Dedifferentiated amniotic fluid mesenchymal stem cell (primary cell): ENCODE measurements around the gene RAP1GAP2.
"Not testable (repeated sequence)": the region's sequence is repeated elsewhere in the genome, so short reads cannot be mapped to it uniquely, and the experiment has no call there.

Experiments
- DNase-seq: peaks from one replicate; pipeline ENCODE4 v3.0.0-alpha.2; 2016; ENCODE audit errors: extremely low spot score

RAP1GAP2 gene

DNA sequence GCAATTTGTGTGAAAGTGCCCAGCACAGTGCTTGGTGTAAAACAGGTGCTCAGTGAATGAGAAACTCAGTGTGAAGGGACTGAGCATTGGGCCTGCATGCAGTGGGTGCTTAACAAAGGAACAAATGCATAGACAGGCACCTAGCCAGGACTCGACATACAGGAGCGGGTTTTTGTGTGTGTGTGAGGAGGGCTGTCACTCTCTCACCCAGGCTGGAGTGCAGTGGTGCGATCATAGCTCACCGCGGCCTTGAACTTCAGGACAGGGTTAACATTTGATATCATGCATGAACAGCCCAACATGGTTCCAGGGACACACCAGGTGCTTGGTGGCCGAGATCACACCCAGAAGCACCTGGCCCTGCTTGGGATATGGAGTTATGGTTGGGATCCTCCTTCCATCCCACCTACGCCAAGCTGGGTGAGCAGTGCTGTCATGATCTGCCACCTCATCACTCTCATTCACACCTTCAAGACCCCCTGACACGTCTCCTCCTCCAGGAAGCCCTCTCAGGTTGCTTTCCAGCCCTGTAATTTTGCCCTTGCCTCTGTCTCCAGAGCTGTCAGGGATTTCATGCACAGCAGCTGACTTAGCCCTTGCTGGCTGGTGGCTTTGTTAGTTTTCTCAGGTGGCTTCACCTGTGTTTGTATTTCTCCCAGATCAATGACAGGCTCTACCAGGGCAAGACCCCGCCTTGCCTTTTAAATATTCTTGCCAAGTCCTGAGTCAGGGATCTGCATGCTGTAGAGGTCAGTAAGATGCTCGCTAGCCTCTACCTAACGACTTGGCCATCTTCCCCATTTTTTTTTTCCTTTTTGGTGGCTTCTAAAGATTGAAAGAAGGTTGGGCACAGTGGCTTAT lies 200.8 kb downstream of the RAP1GAP2 start:
- DNase-seq: no peak

DNA sequence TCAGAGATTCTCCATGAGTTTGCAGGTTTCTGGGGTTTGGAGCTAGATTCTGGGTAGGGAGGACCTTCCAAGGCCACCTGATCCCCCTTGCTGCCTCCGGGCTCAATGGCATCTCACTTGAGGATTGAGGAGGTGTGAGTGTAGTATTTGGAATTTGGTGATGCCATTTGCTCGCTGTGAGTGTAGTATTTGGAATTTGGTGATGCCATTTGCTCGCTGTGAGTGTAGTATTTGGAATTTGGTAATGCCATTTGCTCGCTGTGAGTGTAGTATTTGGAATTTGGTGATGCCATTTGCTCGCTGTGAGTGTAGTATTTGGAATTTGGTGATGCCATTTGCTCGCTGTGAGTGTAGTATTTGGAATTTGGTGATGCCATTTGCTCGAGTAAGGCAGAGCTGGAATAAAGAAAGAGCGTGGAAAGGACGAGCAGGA lies 202.2 kb downstream of the RAP1GAP2 start:
- DNase-seq: not testable (repeated sequence)

DNA sequence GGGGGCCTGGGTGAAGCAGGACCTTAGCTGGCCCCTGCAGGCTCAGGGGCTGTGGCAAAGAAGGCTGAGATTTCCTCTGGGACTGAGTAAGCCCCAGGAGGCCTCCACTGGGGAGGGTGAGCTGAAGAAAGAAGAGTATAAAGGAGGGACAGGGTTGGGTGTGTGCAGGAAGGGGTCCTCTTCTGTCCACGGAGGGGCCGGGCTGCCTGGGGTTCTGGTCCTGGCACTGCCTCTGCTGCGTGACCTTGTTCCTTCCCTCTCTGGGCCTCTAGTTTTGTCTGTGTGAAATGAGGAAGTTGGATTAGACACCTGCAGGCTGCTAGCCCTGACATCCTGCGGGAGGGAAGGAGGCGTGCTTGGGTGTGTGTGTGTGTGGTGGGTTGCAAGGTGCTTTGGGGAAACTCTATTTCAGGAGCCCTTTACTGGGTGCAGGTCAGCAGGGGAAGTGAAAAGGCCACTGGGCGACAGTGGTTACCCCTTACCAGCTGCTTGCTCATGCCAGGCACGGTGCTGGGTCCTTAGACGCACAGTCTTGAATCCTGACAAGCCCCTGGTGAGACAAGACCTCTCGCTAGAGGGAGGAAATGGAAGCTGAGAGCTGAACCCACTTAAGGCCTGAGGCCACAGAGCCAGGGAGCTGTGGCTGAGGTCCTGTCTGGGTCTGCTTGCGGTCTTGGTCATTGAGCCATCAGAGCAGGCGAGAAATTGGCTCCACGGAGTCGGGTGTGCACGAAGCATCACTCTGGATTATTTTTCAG lies 206.5 kb downstream of the RAP1GAP2 start:
- no peak for DNase-seq

DNA sequence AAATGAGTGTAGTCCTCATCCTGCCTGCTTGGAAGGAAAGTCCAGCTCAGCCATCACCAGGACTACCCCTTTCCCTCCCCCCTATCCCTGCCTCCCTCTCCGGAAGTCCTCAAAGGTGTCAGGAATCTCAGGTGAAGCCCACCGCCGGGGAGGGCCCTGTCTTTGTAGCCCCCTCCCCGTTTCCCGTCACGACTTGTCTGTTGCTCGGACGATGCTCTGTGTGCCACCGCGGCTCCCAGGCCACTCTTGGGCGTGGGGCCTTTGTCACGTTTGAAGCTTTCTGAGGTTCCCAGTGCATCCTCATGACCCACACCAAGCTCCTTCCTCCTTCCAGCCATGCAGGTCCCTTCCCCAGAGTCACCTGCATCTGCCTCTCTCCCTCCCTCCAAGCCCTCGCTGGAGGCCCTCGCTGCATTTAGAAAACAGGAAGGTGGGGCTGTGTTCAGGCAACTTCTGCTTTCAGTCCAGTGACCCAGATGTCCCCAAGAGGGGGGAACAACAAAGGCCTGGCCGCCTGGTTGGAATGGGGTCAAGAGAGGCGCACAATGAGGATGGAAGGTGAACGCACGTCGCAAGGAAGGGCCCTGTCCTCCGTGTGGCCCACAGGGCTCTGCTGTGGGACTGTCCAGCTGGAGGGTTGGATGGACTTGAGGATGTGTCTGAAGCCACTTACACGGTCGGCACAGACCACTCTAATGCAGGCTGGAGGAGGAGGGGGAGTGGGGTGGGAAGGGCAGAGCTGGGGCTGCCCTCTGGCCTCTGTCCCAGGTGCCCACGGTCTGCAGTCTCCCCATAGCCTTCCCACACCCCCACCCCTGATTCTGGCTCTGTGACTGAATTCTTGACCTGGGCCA lies 207.3 kb downstream of the RAP1GAP2 start:
- DNase-seq: no peak

DNA sequence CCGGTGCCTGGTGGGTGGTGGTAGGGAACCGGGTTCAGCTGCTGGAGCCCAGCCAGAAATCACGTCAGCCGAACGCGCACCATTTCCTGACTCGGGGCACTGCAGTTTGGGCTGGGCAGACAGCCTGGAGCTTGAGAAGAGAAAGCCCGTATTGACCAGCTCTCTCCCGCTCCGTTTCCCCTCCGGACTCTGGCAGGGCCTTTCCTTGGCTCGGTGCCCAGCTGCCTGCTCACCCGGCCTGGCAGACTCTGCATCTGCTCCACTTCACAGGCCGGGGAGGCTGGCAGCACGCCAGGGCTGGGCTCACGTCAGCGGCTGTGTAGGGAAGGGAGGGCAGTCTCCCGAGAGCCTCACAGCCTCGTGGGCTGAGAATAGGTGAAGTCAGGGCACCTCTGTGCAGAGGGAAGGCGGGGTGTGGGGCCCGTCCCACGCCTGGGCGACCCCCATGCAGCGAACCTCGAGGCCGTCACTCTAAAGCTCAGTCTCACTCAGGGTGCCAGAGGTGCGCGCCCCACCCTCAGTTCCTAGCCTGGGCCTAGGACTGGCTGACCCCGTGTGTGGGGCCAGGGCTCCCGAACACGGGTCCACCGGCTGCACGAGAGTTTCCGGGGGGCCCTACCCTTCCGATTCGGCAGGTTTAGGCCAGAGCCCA lies 208.0 kb downstream of the RAP1GAP2 start:
- peak; percentile 49 for DNase-seq

DNA sequence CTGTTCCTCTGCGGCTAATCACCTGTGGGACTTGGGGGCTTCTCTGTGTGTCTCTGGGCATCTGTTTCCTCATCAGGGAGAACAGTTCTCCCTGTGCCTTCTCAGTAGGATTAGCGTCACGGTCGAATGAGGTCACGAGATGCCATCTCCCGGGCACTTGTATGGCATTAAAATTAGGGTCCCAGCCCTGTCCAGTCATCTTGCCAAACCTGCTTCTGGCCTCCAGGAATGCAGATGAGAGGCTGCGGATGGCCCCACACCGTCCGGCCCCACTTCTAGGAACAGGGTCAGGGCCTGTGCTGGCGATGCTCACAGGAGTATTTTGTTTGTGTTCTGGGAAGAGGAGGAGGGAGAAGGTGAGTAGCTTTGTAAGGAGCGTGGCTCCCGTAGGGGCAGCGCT lies 208.7 kb downstream of the RAP1GAP2 start:
- DNase-seq: no peak

DNA sequence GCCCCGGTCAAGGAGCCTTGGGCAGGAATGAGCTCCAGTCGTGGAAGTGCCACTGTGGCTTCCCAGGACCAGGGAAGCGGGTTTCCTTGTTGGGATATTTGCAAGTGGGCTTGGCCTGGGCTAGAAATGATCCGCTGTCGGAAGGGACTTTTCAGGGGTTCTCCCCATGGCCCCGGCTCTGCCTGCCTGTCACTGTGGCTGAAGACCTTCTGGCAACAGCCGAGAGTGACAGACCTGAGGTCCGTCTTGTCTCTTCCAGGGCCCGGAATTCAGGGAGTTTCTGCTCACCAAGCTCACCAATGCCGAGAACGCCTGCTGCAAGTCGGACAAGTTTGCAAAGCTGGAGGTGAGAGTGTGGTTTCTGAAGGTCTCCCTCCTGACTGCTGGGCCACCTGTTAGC lies 209.5 kb downstream of the RAP1GAP2 start:
- DNase-seq: no peak

DNA sequence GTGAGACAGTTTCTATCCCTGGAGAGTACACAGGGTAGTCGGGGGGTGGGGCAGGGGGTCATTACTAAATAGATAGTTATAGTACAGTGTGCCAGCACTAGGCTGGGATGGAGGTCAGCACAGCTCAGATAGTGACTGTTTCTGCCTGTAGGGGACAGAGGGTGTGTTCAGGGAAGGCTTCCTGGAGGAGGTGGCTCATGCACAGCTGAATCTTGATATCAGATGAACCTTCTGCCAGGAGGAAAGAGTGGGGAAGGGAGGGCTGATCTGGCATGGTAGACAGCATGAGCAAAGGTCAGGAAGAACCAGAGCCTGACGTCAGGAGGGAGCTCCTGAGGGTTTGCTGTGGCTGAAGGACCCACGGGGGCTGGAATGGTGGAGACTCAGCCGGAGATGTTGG lies 210.6 kb downstream of the RAP1GAP2 start:
- no peak for DNase-seq

DNA sequence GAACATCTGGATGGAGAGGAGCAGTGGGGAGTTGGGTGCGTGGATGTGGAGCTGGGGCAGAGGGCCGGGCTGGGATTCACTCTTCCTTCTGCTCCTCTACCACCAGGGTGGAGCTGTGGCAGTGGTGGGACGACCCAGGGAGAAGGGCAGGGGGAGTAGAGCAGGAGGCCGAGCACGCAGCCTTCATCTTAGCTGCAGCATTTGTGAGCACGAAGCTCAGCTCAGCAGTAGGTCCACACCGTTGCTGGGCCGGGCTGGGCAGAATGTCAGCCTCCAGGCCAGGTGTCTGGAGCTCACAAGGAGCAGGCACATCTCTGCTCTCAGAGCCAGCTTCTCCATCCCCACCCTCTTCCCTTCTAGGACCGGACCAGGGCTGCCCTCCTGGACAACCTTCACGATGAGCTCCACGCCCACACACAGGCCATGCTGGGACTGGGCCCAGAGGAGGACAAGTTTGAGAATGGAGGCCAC lies 211.4 kb downstream of the RAP1GAP2 start:
- DNase-seq: no peak

DNA sequence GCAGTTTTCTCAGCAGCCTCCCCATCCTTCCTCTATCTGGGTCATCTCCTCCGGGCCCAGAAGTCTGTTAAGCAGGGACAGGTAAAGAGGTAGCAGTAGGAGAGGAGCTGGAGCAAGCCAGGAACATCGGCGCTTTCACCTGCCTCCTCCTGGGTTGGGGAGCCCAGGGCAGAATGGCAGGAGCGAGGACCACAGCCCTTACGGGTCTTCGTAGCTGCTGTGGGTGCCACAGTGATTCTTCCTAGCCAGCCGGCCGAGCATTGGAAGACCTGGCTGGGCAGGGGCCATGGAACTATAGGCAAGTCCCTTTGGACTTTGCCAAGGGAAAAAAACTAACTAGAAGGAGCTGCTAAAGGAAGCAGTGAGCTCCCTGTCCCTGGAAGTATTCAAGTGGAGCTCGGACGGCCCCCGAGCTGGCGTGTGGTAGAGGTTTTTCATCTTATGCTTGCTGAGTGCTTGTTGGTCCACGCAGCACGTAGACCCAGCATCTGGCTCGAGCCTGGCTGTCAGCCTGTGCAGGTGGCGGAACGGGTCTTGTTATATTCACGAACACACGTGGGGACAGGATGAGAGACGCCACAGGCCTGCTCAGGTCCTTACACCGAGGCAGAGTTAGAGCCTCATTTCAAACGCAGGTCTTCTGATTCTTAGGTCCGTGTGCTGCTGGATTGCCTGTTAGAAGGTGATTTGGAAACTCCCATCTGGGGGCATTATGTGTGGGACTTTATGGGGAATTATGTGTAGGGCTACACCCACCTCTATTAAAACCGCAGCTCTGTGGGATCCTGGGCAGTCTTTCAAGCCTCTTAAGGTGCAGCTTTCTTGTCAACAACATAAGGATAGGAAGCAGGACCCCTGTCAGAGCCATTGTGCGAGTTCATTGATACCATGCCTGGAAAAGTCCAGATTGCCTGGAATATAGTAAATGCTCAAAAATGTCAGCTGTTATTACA lies 212.4 kb downstream of the RAP1GAP2 start:
- DNase-seq: no peak

DNA sequence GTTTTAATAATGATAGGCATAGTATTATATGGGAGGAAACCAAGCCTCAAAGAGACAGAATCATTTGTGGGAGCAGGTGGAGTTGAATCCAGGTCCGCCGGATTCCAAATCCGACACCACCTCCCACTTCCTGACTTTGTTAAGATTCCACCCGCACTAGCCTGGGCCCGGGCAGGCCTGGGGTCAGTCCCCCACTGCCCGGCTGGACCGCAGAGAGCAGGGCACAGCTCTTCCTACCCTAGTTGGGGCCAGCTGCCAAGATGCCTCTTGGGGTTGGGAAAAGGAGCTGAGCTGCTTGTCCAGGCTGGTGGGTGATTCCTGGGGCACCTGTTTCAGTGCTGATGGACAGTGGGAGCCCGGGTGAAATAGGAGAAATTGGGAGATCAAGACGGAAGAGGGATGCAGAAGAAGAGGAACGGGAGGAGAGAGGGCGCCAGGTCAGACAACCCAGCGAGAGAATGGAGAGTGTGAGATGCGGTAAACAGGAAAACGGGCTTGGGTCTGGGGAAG lies 213.2 kb downstream of the RAP1GAP2 start:
- no peak for DNase-seq

DNA sequence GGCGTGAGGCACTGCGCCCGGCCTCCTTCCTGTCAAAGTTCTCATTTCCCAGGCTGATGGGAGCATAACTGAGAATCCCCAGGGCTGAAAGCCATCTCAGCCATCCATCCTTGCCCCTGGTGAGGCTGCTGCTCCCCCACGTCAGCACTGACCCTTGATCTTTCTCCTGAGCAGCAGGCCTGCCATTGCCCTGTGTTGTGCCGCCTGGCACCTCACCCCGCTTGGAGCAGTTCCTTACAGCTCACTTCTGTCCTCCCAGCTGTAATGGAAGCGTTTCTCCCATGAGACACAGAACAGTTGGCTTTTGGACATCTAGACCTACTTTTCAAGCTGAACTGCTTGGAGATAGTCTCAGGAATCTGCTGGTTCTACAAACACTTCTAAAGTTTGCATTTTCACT lies 215.7 kb downstream of the RAP1GAP2 start:
- no peak for DNase-seq

DNA sequence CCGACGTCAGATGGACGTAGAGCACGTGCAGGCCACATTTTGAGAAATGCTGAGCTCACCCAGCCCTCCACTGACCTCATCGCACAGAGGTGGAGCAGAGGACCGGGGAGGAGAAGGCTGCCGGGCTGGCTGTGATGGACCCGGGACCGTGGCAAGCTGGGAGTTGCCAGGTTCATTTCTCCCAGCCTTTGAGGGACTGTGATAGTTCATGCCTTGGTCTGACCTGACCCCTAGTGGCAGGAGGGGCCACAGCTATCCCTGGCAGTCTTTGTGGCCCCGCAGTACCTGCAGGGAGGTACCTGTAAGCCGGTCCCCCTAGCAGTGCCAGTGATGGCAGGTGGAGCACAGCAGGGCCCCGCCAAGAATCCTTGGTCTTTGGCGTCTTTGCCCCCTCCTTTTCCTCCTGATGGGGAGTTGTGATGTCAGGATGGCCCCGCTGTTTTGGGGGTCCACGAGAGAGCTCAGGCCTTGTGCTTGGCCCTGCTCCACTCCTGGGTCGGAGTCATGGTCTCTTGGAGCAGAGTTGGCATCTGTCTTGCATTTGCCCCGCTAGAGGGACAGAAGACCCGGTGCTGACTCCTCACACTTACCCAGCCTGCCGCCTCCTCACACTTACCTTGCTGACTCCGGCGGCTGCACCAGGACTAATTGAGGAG lies 216.8 kb downstream of the RAP1GAP2 start:
- no peak for DNase-seq

DNA sequence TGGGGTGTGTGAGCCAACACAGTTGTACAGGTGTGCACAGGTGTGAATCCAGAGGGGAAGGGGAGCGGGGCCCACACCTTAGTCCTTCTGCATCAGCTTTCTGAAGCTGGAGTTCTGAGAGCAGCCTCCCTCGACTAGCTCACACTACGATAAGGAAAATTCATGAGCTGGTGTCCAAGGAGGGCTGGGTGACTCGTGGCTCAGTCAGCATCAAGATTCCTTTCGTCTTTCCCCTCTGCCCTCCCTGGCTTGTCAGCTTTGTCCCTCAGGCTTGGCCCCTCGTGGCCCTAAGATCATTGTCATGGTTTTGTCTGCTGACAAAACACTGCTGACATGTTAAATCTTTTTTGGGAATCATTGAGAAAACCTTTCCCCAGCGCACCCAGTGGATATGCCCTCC lies 219.7 kb downstream of the RAP1GAP2 start:
- DNase-seq: no peak

DNA sequence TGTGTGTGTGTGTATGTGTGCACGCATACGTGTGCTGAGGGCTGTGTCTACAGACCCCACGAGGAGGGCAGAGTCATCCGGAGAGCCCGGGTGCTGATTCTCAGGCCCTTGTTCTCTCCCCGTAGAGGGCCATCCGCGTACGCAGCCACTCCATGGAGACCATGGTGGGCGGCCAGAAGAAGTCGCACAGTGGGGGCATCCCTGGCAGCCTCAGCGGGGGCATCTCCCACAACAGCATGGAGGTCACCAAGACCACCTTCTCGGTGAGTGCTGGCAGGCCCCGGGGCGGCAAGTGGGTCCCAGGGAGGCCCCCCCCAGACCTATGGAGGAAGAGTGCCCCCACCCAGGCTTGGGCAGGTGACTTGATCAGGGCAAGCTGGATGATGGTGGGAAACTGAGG lies 221.7 kb downstream of the RAP1GAP2 start:
- no peak for DNase-seq

DNA sequence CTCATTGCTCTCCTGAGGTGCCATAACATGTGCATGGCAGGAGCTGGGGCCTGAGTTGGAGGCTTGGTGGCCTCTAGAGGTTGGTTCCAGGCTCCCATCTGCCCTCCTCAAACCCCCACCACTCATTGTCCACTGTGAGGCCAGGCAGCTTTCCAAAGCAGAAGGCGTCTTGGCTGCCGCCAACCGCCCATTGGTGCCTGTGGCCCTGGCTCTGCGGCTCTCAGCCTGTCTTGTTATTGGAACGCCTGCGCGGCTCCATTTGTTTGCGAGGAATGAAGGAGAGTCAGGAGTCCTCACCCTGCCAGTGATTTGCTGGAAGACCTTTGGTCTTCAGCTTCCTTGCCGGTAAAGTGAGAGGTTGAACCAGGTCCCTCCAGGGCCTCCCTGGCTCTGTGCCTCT lies 223.5 kb downstream of the RAP1GAP2 start:
- DNase-seq: no peak

DNA sequence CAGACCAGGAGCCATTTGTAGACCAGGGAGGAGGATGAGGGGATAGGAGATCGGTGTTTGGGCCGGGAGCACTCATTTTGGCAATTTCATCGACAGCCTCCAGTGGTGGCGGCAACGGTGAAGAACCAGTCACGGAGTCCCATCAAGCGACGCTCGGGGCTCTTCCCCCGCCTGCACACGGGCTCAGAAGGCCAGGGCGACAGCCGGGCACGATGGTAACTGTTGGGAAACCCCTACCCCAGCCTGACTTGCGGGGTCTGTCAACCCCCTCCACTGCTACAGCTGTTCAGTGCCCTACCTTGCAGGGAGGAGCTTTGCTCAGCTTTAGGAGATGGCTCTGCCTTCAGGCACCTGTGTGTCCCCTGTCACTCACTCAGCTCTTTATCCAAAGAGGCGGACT lies 224.1 kb downstream of the RAP1GAP2 start:
- DNase-seq: no peak

DNA sequence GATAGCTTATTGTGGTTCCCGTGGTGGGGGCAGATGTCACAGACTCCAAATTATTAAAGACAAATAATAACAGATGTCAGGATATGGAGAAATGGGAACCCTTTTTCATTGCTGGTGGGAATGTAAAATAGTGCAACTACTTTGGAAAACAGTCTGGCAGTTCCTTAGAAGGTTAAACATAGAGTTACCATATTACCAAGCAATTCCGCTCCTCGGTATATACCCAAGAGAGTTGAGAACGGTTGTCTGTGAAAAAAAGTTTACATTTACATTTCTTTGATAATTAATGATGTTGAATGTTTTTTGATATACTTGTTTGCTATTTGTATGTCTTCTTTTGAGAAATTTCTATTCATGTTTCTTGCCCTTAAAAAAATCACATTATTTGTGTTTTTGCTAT lies 226.0 kb downstream of the RAP1GAP2 start:
- no peak for DNase-seq

DNA sequence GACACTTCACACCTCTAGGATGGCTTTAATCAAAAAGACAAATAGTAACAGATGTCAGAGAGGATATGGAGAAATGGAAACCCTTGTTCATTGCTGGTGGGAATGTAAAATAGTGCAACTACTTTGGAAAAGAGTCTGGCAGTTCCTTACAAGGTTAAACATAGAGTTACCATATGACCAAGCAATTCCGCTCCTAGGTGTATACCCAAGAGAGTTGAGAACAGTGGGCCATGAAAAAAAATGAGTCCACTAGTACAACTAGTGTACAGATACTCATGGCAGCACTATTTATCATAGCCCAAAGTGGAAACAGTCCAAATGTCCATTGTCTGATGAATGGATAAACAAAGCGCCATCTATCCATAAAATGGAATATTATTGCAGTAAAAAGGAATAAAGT lies 228.1 kb downstream of the RAP1GAP2 start:
- DNase-seq: no peak
